HepG2 (cell line): Measurements from ENCODE around the gene PCSK5. TPM values are rescaled to one million over a fixed set of nuclear protein-coding genes. Genes with fewer than 3 reads are reported as not detected.

Experiments used
- ARID2 ChIP-seq: sonication (generic); formaldehyde crosslinking; IDR thresholded peaks from 2 replicates; pipeline ENCODE4 v1.8.1; 2022; ENCODE audit warnings: mild to moderate bottlenecking, missing genetic modification reagents, borderline replicate concordance
- DR1 ChIP-seq: sonication (generic); formaldehyde crosslinking; IDR thresholded peaks from 2 replicates; pipeline ENCODE4 v1.8.0; 2021; ENCODE audit warnings: mild to moderate bottlenecking, missing genetic modification reagents, inconsistent platforms
- FOXK1 ChIP-seq: sonication (generic); formaldehyde crosslinking; IDR thresholded peaks from 2 replicates; pipeline ENCODE4 v1.4.0; 2020; ENCODE audit warnings: low read depth, missing genetic modification reagents, borderline replicate concordance
- GATAD2A ChIP-seq: IDR thresholded peaks from 2 replicates; pipeline ENCODE4 v1.6.1; 2016
- ISX ChIP-seq: sonication (generic); formaldehyde crosslinking; conservative IDR thresholded peaks from 2 replicates; pipeline ENCODE4 v1.5.0; 2020; ENCODE audit warnings: missing genetic modification reagents
- JUNB ChIP-seq: sonication (generic); formaldehyde crosslinking; IDR thresholded peaks from 2 replicates; pipeline ENCODE4 v1.8.0; 2022; ENCODE audit warnings: missing genetic modification reagents, mild to moderate bottlenecking, borderline replicate concordance
- MIER3 ChIP-seq: IDR thresholded peaks from 2 replicates; pipeline ENCODE4 v1.6.1; 2016; ENCODE audit warnings: missing compliant biosample characterization, borderline replicate concordance
- MTF1 ChIP-seq: sonication (generic); formaldehyde crosslinking; IDR thresholded peaks from 2 replicates; pipeline ENCODE4 v1.5.0; 2020; ENCODE audit warnings: missing genetic modification reagents
- MXI1 ChIP-seq: IDR thresholded peaks from 3 replicates; pipeline ENCODE4 v1.6.1; 2012; ENCODE audit warnings: low read depth, low read length, inconsistent platforms, borderline replicate concordance
- NCOA5 ChIP-seq: sonication (generic); formaldehyde crosslinking; IDR thresholded peaks from 2 replicates; pipeline ENCODE4 v1.4.0; 2020; ENCODE audit warnings: missing genetic modification reagents
- NRL ChIP-seq: sonication (generic); formaldehyde crosslinking; IDR thresholded peaks from 2 replicates; pipeline ENCODE4 v1.5.0; 2020; ENCODE audit warnings: missing genetic modification reagents, mild to moderate bottlenecking, moderate library complexity, borderline replicate concordance
- PHB2 ChIP-seq: fragments of 450-650 bp; IDR thresholded peaks from 2 replicates; pipeline ENCODE4 v1.6.1; 2018; ENCODE audit not compliant: partially characterized antibody
- REPIN1 ChIP-seq: sonication (generic); formaldehyde crosslinking; IDR thresholded peaks from 2 replicates; pipeline ENCODE4 v1.8.0; 2022; ENCODE audit warnings: missing genetic modification reagents, low read depth, mild to moderate bottlenecking, borderline replicate concordance
- RORA ChIP-seq: sonication (generic); formaldehyde crosslinking; IDR thresholded peaks from 2 replicates; pipeline ENCODE4 v1.5.0; 2020; ENCODE audit warnings: mild to moderate bottlenecking, missing genetic modification reagents, moderate library complexity
- SMAD1 ChIP-seq: sonication (generic); formaldehyde crosslinking; IDR thresholded peaks from 2 replicates; pipeline ENCODE4 v1.4.0; 2020; ENCODE audit warnings: missing genetic modification reagents, low read depth, mild to moderate bottlenecking, borderline replicate concordance
- TBP ChIP-seq: sonication (generic); formaldehyde crosslinking; IDR thresholded peaks from 2 replicates; pipeline ENCODE4 v1.5.0; 2020; ENCODE audit warnings: missing genetic modification reagents
- ZC3H4 ChIP-seq: sonication (generic); formaldehyde crosslinking; IDR thresholded peaks from 2 replicates; pipeline ENCODE4 v1.4.0; 2020; ENCODE audit warnings: missing genetic modification reagents, borderline replicate concordance
- ZNF124 ChIP-seq: sonication (generic); formaldehyde crosslinking; IDR thresholded peaks from 2 replicates; pipeline ENCODE4 v1.4.0; 2020; ENCODE audit warnings: missing genetic modification reagents
- ZNF570 ChIP-seq: sonication (generic); formaldehyde crosslinking; IDR thresholded peaks from 2 replicates; pipeline ENCODE4 v1.4.0; 2020; ENCODE audit warnings: mild to moderate bottlenecking, missing genetic modification reagents, borderline replicate concordance
- ZNF605 ChIP-seq: sonication (generic); formaldehyde crosslinking; IDR thresholded peaks from 2 replicates; pipeline ENCODE4 v1.8.0; 2022; ENCODE audit warnings: mild to moderate bottlenecking, missing genetic modification reagents
- ZNF709 ChIP-seq: sonication (generic); formaldehyde crosslinking; IDR thresholded peaks from 2 replicates; pipeline ENCODE4 v1.5.0; 2020; ENCODE audit warnings: mild to moderate bottlenecking, missing genetic modification reagents
- ZNF737 ChIP-seq: sonication (generic); formaldehyde crosslinking; IDR thresholded peaks from 2 replicates; pipeline ENCODE4 v1.5.0; 2020; ENCODE audit warnings: missing genetic modification reagents, mild to moderate bottlenecking, borderline replicate concordance
- ZSCAN9 ChIP-seq: IDR thresholded peaks from 2 replicates; pipeline ENCODE4 v1.6.1; 2016; ENCODE audit warnings: borderline replicate concordance
- polyA plus RNA-seq, 8 experiments: library from polyadenylated mRNA; depleted of rRNA in 3 of 8; stranded (reverse) in 7 of 8; unstranded in 1 of 8; fragments of >200 nt; fragmentation: Illumina TruSeq in 4 of 8; extraction: Trizol in 4 of 8; gene quantifications; 2 replicates each; pipeline versions ENCODE4 v1.2.1 to v1.2.3, GENCODE V29; 2011 to 2016; ENCODE audit warnings: low read depth in 4 of 8, missing spikeins in 1 of 8, mixed read lengths in 1 of 8; ENCODE audit not compliant: insufficient read depth in 1 of 8
- total RNA-seq, 5 experiments: library from RNA; depleted of rRNA; stranded (reverse); fragments of >200 nt; fragmentation: Illumina TruSeq; extraction: Trizol; gene quantifications; 2 replicates each; pipeline ENCODE4 v1.2.3, GENCODE V29; 2016; ENCODE audit warnings: low read depth in 1 of 5
- TF ChIP-seq, protein P1 (sequence below): sonication (generic); formaldehyde crosslinking; IDR thresholded peaks from 2 replicates; pipeline ENCODE4 v1.4.0; 2020; ENCODE audit warnings: missing genetic modification reagents
- TF ChIP-seq, protein P2 (sequence below): IDR thresholded peaks from 2 replicates; pipeline ENCODE4 v1.6.1; 2012; ENCODE audit warnings: low read depth, low read length, improper control_type of control experiment
- TF ChIP-seq, protein P3 (sequence below), 2 experiments: fragments of 450-650 bp in 1 of 2; sonication (generic) in 1 of 2; formaldehyde crosslinking; IDR thresholded peaks; 2 replicates each; pipeline versions ENCODE4 v1.5.0 to v1.8.0; 2020 to 2022; ENCODE audit warnings: mild to moderate bottlenecking in 1 of 2, missing genetic modification reagents in 1 of 2
- TF ChIP-seq, protein P4 (sequence below): sonication (generic); formaldehyde crosslinking; IDR thresholded peaks from 2 replicates; pipeline ENCODE4 v1.5.0; 2020; ENCODE audit warnings: missing genetic modification reagents

Gene PCSK5
- total and polyA plus RNA-seq, 2 of the 13 experiments (the other 11 are each of a cell fraction or from before 2014, with no cell fraction given) = 0.55 to 0.66 TPM

DNA sequence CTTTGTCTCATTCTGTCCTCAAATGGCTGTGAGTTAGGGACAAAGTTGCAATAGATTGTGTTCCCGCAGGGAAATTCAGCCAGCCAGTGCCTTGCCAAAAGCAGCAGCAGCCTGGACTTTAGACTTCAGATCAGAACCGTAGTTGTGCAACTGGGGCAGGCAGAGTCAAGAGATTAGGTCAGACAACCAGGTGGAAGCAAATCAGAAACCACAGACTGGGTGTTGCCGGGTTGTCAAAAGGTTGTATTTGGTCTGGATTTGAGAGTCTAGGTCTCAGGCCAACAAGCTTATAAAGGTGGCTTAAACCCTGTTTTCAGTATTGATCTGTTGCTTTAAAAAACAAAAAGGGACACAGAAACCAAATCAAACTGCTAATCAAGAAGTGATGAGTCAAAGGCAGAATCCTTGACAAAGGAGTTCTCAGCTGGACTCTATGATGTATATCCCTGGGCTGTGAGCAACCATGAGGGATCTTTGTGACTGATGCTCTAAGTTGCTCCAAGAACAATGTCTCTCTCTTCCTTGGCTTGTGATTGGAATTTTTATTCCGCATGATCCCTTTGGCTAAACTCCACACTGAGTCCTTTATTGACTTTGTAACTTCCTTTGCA, 482.8 kb downstream of the PCSK5 start (continued):
- TF ChIP-seq, protein P1, sequence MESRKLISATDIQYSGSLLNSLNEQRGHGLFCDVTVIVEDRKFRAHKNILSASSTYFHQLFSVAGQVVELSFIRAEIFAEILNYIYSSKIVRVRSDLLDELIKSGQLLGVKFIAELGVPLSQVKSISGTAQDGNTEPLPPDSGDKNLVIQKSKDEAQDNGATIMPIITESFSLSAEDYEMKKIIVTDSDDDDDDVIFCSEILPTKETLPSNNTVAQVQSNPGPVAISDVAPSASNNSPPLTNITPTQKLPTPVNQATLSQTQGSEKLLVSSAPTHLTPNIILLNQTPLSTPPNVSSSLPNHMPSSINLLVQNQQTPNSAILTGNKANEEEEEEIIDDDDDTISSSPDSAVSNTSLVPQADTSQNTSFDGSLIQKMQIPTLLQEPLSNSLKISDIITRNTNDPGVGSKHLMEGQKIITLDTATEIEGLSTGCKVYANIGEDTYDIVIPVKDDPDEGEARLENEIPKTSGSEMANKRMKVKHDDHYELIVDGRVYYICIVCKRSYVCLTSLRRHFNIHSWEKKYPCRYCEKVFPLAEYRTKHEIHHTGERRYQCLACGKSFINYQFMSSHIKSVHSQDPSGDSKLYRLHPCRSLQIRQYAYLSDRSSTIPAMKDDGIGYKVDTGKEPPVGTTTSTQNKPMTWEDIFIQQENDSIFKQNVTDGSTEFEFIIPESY (CRISPR knock-in tag) = peak; percentile 73
- TF ChIP-seq ZNF737 (CRISPR knock-in tag) (no peak), DR1 (no peak), REPIN1 (CRISPR knock-in tag) (peak; percentile 72; the same call in 1 of the 2 replicates), SMAD1 (CRISPR knock-in tag) (no peak), MIER3 (CRISPR knock-in tag) (peak; percentile 57; the same call in 1 of the 2 replicates), MTF1 (CRISPR knock-in tag) (no peak), PHB2 (no peak), ZNF605 (CRISPR knock-in tag) (peak; percentile 89), ZNF124 (CRISPR knock-in tag) (peak; percentile 76; the same call in 1 of the 2 replicates), ZSCAN9 (CRISPR knock-in tag) (no peak), JUNB (CRISPR knock-in tag) (no peak), MXI1 (peak; percentile 38; the same call in 1 of the 3 replicates), NCOA5 (no peak), ISX (CRISPR knock-in tag) (no peak), TBP (no peak), NRL (CRISPR knock-in tag) (no peak), GATAD2A (CRISPR knock-in tag) (peak; percentile 92), ZNF570 (CRISPR knock-in tag) (no peak), ARID2 (peak; percentile 76; the same call in 1 of the 2 replicates), ZNF709 (CRISPR knock-in tag) (no peak), FOXK1 (peak; percentile 75; the same call in 1 of the 2 replicates), RORA (CRISPR knock-in tag) (no peak), ZC3H4 (CRISPR knock-in tag) (no peak)
- TF ChIP-seq, protein P2, sequence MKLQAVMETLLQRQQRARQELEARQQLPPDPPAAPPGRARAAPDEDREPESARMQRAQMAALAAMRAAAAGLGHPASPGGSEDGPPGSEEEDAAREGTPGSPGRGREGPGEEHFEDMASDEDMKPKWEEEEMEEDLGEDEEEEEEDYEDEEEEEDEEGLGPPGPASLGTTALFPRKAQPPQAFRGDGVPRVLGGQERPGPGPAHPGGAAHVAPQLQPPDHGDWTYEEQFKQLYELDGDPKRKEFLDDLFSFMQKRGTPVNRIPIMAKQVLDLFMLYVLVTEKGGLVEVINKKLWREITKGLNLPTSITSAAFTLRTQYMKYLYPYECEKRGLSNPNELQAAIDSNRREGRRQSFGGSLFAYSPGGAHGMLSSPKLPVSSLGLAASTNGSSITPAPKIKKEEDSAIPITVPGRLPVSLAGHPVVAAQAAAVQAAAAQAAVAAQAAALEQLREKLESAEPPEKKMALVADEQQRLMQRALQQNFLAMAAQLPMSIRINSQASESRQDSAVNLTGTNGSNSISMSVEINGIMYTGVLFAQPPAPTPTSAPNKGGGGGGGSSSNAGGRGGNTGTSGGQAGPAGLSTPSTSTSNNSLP = peak; percentile 71; the same call in 1 of the 2 replicates
- TF ChIP-seq, protein P3, sequence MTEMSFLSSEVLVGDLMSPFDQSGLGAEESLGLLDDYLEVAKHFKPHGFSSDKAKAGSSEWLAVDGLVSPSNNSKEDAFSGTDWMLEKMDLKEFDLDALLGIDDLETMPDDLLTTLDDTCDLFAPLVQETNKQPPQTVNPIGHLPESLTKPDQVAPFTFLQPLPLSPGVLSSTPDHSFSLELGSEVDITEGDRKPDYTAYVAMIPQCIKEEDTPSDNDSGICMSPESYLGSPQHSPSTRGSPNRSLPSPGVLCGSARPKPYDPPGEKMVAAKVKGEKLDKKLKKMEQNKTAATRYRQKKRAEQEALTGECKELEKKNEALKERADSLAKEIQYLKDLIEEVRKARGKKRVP (CRISPR knock-in tag; IDR thresholded peaks at IDR 0.05) = peak in 1 of 2 experiments; percentile 59; a peak in 1 of 4 replicates
- TF ChIP-seq, protein P4, sequence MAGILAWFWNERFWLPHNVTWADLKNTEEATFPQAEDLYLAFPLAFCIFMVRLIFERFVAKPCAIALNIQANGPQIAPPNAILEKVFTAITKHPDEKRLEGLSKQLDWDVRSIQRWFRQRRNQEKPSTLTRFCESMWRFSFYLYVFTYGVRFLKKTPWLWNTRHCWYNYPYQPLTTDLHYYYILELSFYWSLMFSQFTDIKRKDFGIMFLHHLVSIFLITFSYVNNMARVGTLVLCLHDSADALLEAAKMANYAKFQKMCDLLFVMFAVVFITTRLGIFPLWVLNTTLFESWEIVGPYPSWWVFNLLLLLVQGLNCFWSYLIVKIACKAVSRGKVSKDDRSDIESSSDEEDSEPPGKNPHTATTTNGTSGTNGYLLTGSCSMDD = no peak
